ENCODE measurements around the gene COL4A1.

Gene COL4A1

DNA sequence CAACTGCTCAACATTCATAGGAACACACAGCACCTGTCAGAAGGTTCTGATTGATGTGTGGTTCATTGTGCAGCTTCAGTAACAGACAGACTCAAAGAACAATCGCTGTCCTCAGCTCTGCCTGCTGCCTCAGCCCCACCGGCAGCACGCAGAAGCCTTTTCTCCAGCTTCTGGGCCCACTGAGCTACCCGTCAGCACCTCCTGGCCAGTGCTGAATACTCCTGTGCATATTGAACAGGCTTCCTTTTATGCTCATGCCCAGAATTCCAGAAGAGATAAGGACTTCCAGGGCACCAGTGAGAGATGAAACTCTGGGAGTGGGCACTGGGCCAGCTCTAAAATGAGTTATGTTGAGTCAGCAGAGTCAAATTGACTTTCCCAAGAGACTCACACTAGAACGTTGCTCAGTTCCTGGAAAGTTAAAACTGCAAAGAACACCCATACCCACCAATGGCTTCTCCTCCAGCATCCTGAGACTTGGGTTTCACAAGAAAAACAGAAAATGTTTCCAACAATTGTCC is 119.3 kb downstream of the COL4A1 start:
- Histone ChIP-seq H3K9me3 (ENCODE audit: control insufficient read depth in 1 of 2, low read length in 2 of 2) (no peaks in the 10 kb centered on the region), H3K27me3 (ENCODE audit: control insufficient read depth in 1 of 2, insufficient read depth in 2 of 2, low read length in 2 of 2) (no peaks in the 10 kb centered on the region), H3K36me3 (ENCODE audit: control insufficient read depth in 1 of 2, insufficient read depth in 2 of 2, low read length in 2 of 2) (peaks cover 0 to 7% of the 10 kb centered on the region in 2 donors), H3K27ac (ENCODE audit: low read depth, low read length) (no peak overlapping the region), H3K9ac (ENCODE audit: low read depth in 1 of 2, low read length in 2 of 2) (no peak overlapping the region), H3K4me3 (ENCODE audit: low read depth in 1 of 2, low read length in 2 of 2) (no peak overlapping the region), H3K4me1 (ENCODE audit: control insufficient read depth in 1 of 2, insufficient read depth in 2 of 2, low read length in 2 of 2) (no peaks in the 10 kb centered on the region)

- peaks cover 0 to 11% of the 10 kb centered on the region in 2 donors for H3K36me3 ChIP-seq (ENCODE audit: control insufficient read depth in 1 of 2, insufficient read depth in 2 of 2, low read length in 2 of 2)
- H3K4me1 ChIP-seq (ENCODE audit: control insufficient read depth in 1 of 2, insufficient read depth in 2 of 2, low read length in 2 of 2) = no peaks in the 10 kb centered on the region
- H3K9ac ChIP-seq (ENCODE audit: low read depth in 1 of 2, low read length in 2 of 2) = no peak overlapping the region
- H3K27me3 ChIP-seq (ENCODE audit: control insufficient read depth in 1 of 2, insufficient read depth in 2 of 2, low read length in 2 of 2) = no peaks in the 10 kb centered on the region
- no peaks in the 10 kb centered on the region for H3K9me3 ChIP-seq (ENCODE audit: control insufficient read depth in 1 of 2, low read length in 2 of 2)
- H3K27ac ChIP-seq (ENCODE audit: low read depth, low read length) = no peak overlapping the region
- H3K4me3 ChIP-seq (ENCODE audit: low read depth in 1 of 2, low read length in 2 of 2) = no peak overlapping the region
These were observed 120.6 kb downstream of the COL4A1 start for GRCh38 chr13:110186231-110186855.

DNA sequence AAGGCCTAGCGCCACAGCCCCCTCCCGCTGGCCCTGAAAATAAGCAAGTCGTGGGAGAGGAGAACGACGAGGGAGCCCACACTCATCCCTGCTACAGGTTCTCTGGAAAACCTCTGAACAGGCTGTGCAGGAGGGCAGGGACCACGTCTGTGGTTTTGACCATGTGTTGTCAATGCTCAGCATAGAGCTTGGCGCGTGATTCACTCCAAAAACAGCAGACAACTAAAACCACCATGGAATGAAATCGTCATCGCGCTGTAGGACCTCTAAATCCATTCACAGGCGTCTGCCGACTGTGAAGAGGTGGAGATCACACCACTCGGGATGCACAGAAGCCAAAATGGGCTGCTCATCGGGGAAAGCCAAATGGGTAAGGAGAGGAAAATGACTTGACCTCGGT is 121.3 kb downstream of the COL4A1 start:
- no peak overlapping the region for H3K27ac ChIP-seq (ENCODE audit: low read depth, low read length)
- H3K4me1 ChIP-seq (ENCODE audit: control insufficient read depth in 1 of 2, insufficient read depth in 2 of 2, low read length in 2 of 2) = no peaks in the 10 kb centered on the region
- no peaks in the 10 kb centered on the region for H3K9me3 ChIP-seq (ENCODE audit: control insufficient read depth in 1 of 2, low read length in 2 of 2)
- no peak overlapping the region for H3K4me3 ChIP-seq (ENCODE audit: low read depth in 1 of 2, low read length in 2 of 2)
- peaks cover 0 to 11% of the 10 kb centered on the region in 2 donors for H3K36me3 ChIP-seq (ENCODE audit: control insufficient read depth in 1 of 2, insufficient read depth in 2 of 2, low read length in 2 of 2)
- H3K9ac ChIP-seq (ENCODE audit: low read depth in 1 of 2, low read length in 2 of 2) = no peak overlapping the region
- H3K27me3 ChIP-seq (ENCODE audit: control insufficient read depth in 1 of 2, insufficient read depth in 2 of 2, low read length in 2 of 2) = no peaks in the 10 kb centered on the region

- H3K9me3 ChIP-seq (ENCODE audit: control insufficient read depth in 1 of 2, low read length in 2 of 2) = no peaks in the 10 kb centered on the region
- no peaks in the 10 kb centered on the region for H3K4me1 ChIP-seq (ENCODE audit: control insufficient read depth in 1 of 2, insufficient read depth in 2 of 2, low read length in 2 of 2)
- H3K4me3 ChIP-seq (ENCODE audit: low read depth in 1 of 2, low read length in 2 of 2) = no peak overlapping the region
- no peak overlapping the region for H3K9ac ChIP-seq (ENCODE audit: low read depth in 1 of 2, low read length in 2 of 2)
- H3K27me3 ChIP-seq (ENCODE audit: control insufficient read depth in 1 of 2, insufficient read depth in 2 of 2, low read length in 2 of 2) = no peaks in the 10 kb centered on the region
- H3K27ac ChIP-seq (ENCODE audit: low read depth, low read length) = no peak overlapping the region
- peaks cover 0 to 11% of the 10 kb centered on the region in 2 donors for H3K36me3 ChIP-seq (ENCODE audit: control insufficient read depth in 1 of 2, insufficient read depth in 2 of 2, low read length in 2 of 2)
These were observed 123.0 kb downstream of the COL4A1 start for GRCh38 chr13:110183910-110184309.

- H3K36me3 ChIP-seq (ENCODE audit: control insufficient read depth in 1 of 2, insufficient read depth in 2 of 2, low read length in 2 of 2) = peaks cover 0 to 11% of the 10 kb centered on the region in 2 donors
- no peak overlapping the region for H3K9ac ChIP-seq (ENCODE audit: low read depth in 1 of 2, low read length in 2 of 2)
- H3K4me3 ChIP-seq (ENCODE audit: low read depth in 1 of 2, low read length in 2 of 2) = no peak overlapping the region
- H3K27me3 ChIP-seq (ENCODE audit: control insufficient read depth in 1 of 2, insufficient read depth in 2 of 2, low read length in 2 of 2) = no peaks in the 10 kb centered on the region
- no peaks in the 10 kb centered on the region for H3K9me3 ChIP-seq (ENCODE audit: control insufficient read depth in 1 of 2, low read length in 2 of 2)
- H3K4me1 ChIP-seq (ENCODE audit: control insufficient read depth in 1 of 2, insufficient read depth in 2 of 2, low read length in 2 of 2) = no peaks in the 10 kb centered on the region
- no peak overlapping the region for H3K27ac ChIP-seq (ENCODE audit: low read depth, low read length)
These were observed 124.5 kb downstream of the COL4A1 start for GRCh38 chr13:110182461-110182860.

- Histone ChIP-seq H3K4me1 (ENCODE audit: control insufficient read depth in 1 of 2, insufficient read depth in 2 of 2, low read length in 2 of 2) (no peaks in the 10 kb centered on the region), H3K9me3 (ENCODE audit: control insufficient read depth in 1 of 2, low read length in 2 of 2) (no peaks in the 10 kb centered on the region), H3K9ac (ENCODE audit: low read depth in 1 of 2, low read length in 2 of 2) (no peak overlapping the region), H3K36me3 (ENCODE audit: control insufficient read depth in 1 of 2, insufficient read depth in 2 of 2, low read length in 2 of 2) (peaks cover 0 to 12% of the 10 kb centered on the region in 2 donors), H3K27me3 (ENCODE audit: control insufficient read depth in 1 of 2, insufficient read depth in 2 of 2, low read length in 2 of 2) (no peaks in the 10 kb centered on the region), H3K27ac (ENCODE audit: low read depth, low read length) (no peak overlapping the region), H3K4me3 (ENCODE audit: low read depth in 1 of 2, low read length in 2 of 2) (no peak overlapping the region)
These were observed 125.0 kb downstream of the COL4A1 start for GRCh38 chr13:110182003-110182402.

DNA sequence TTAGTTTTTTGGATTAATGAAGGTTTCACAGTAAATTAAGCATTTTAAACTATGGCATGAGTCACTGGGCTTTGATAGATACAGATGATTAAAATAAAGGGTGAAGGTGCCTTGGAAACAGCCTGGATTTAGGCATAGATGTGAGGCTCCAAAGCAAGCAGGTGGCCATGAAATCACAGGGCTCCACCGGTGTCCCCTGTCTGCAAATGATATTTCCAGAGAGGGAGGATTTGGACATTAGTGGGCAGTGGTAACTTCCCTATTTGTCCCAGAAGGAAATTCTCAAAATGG is 127.2 kb downstream of the COL4A1 start:
- Histone ChIP-seq H3K9me3 (ENCODE audit: control insufficient read depth in 1 of 2, low read length in 2 of 2) (no peaks in the 10 kb centered on the region), H3K9ac (ENCODE audit: low read depth in 1 of 2, low read length in 2 of 2) (no peak overlapping the region), H3K27ac (ENCODE audit: low read depth, low read length) (no peak overlapping the region), H3K27me3 (ENCODE audit: control insufficient read depth in 1 of 2, insufficient read depth in 2 of 2, low read length in 2 of 2) (no peaks in the 10 kb centered on the region), H3K36me3 (ENCODE audit: control insufficient read depth in 1 of 2, insufficient read depth in 2 of 2, low read length in 2 of 2) (peaks cover 0 to 11% of the 10 kb centered on the region in 2 donors), H3K4me1 (ENCODE audit: control insufficient read depth in 1 of 2, insufficient read depth in 2 of 2, low read length in 2 of 2) (no peaks in the 10 kb centered on the region), H3K4me3 (ENCODE audit: low read depth in 1 of 2, low read length in 2 of 2) (no peak overlapping the region)

DNA sequence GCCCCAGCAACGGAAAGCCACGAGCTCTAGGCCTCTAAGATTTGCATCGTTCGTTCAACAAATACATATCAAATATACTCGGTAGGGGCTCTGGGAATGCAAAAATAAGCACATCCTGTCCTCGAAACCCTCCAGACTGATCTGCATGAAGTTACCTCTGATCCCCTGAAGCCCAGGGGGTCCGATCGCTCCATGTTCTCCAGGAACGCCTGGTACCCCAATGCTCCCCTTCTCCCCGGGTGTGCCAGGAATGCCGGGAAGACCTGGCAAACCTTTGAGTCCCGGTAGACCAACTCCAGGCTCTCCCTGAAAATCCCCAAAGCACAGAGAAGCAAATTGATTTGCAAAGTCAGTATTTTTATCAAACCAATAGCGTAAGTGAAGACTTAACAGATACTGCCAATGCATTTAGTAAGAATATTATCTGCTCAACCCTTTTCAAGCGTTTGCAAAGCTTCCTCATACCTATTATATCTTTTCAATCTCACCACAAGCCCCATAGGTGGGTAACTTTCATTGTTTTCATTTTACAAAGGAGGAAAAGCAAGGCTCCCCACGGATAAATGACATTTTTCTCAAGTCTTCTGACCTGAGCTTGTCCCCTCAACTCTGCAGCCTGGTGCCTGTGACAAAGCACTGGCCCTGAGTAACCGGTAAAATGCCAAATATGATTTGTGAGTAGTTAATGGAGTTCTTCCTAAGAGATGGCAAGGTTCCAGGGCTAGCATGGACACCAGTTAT is 127.7 kb downstream of the COL4A1 start:
- H3K9ac ChIP-seq (ENCODE audit: low read depth in 1 of 2, low read length in 2 of 2) = no peak overlapping the region

GRCh38 chr13:110177790-110178189 is 129.2 kb downstream of the COL4A1 start:
- H3K9ac ChIP-seq (ENCODE audit: low read depth in 1 of 2, low read length in 2 of 2) = no peak overlapping the region
- no peak overlapping the region for H3K27ac ChIP-seq (ENCODE audit: low read depth, low read length)
- no peaks in the 10 kb centered on the region for H3K27me3 ChIP-seq (ENCODE audit: control insufficient read depth in 1 of 2, insufficient read depth in 2 of 2, low read length in 2 of 2)
- H3K9me3 ChIP-seq (ENCODE audit: control insufficient read depth in 1 of 2, low read length in 2 of 2) = peaks cover 0 to 5% of the 10 kb centered on the region in 2 donors
- no peaks in the 10 kb centered on the region for H3K4me1 ChIP-seq (ENCODE audit: control insufficient read depth in 1 of 2, insufficient read depth in 2 of 2, low read length in 2 of 2)
- H3K4me3 ChIP-seq (ENCODE audit: low read depth in 1 of 2, low read length in 2 of 2) = no peak overlapping the region
- H3K36me3 ChIP-seq (ENCODE audit: control insufficient read depth in 1 of 2, insufficient read depth in 2 of 2, low read length in 2 of 2) = peaks cover 3 to 11% of the 10 kb centered on the region in 2 donors

More for the DNA sequence above, 127.7 kb downstream of the COL4A1 start:
- no peaks in the 10 kb centered on the region for H3K4me1 ChIP-seq (ENCODE audit: control insufficient read depth in 1 of 2, insufficient read depth in 2 of 2, low read length in 2 of 2)
- no peaks in the 10 kb centered on the region for H3K27me3 ChIP-seq (ENCODE audit: control insufficient read depth in 1 of 2, insufficient read depth in 2 of 2, low read length in 2 of 2)
- H3K27ac ChIP-seq (ENCODE audit: low read depth, low read length) = no peak overlapping the region
- H3K9me3 ChIP-seq (ENCODE audit: control insufficient read depth in 1 of 2, low read length in 2 of 2) = no peaks in the 10 kb centered on the region
- peaks cover 0 to 11% of the 10 kb centered on the region in 2 donors for H3K36me3 ChIP-seq (ENCODE audit: control insufficient read depth in 1 of 2, insufficient read depth in 2 of 2, low read length in 2 of 2)
- H3K4me3 ChIP-seq (ENCODE audit: low read depth in 1 of 2, low read length in 2 of 2) = no peak overlapping the region

GRCh38 chr13:110176431-110176830 is 130.5 kb downstream of the COL4A1 start:
- no peak overlapping the region for H3K27ac ChIP-seq (ENCODE audit: low read depth, low read length)
- H3K9ac ChIP-seq (ENCODE audit: low read depth in 1 of 2, low read length in 2 of 2) = no peak overlapping the region
- H3K27me3 ChIP-seq (ENCODE audit: control insufficient read depth in 1 of 2, insufficient read depth in 2 of 2, low read length in 2 of 2) = no peaks in the 10 kb centered on the region
- peaks cover 2 to 5% of the 10 kb centered on the region in 2 donors for H3K9me3 ChIP-seq (ENCODE audit: control insufficient read depth in 1 of 2, low read length in 2 of 2)
- no peaks in the 10 kb centered on the region for H3K4me1 ChIP-seq (ENCODE audit: control insufficient read depth in 1 of 2, insufficient read depth in 2 of 2, low read length in 2 of 2)
- peaks cover 3 to 10% of the 10 kb centered on the region in 2 donors for H3K36me3 ChIP-seq (ENCODE audit: control insufficient read depth in 1 of 2, insufficient read depth in 2 of 2, low read length in 2 of 2)
- H3K4me3 ChIP-seq (ENCODE audit: low read depth in 1 of 2, low read length in 2 of 2) = no peak overlapping the region

Data from duodenal mucosa (tissue), 2 donors.